Measurements from ENCODE around the gene TMC5.

The TMC5 gene

DNA sequence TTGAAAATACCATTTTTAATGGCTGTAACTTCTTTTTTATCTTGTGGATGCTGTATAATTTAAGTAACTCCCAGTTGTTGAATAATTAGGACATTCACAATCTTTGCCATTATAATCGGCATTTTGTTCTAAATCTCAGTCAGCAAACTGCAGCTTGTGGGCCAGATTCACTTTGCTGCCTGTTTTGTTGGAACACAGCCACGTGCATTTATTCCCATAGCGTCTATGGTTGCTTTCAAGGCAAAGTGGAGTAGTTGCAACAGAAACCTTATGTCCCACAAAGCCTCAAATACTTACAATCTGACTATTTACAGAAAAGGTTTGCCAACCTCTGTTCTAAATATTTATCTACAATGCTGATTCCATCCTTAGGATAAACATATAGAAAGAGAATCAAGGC, 39.2 kb upstream of the TMC5 start:
- Histone ChIP-seq H3K9me3 (ENCODE audit: severe bottlenecking) (no peaks in the 10 kb centered on the region), H3K27me3 (ENCODE audit: insufficient read depth, poor library complexity, severe bottlenecking) (no peaks in the 10 kb centered on the region), H3K27ac (ENCODE audit: poor library complexity, severe bottlenecking) (no peak overlapping the region), H3K4me3 (ENCODE audit: severe bottlenecking) (no peak overlapping the region), H3K4me1 (ENCODE audit: insufficient read depth, poor library complexity, severe bottlenecking) (no peaks in the 10 kb centered on the region), H3K36me3 (ENCODE audit: low read depth) (no peaks in the 10 kb centered on the region)
- DNase-seq (ENCODE audit: low spot score) = no peak
- TF ChIP-seq, protein P1, sequence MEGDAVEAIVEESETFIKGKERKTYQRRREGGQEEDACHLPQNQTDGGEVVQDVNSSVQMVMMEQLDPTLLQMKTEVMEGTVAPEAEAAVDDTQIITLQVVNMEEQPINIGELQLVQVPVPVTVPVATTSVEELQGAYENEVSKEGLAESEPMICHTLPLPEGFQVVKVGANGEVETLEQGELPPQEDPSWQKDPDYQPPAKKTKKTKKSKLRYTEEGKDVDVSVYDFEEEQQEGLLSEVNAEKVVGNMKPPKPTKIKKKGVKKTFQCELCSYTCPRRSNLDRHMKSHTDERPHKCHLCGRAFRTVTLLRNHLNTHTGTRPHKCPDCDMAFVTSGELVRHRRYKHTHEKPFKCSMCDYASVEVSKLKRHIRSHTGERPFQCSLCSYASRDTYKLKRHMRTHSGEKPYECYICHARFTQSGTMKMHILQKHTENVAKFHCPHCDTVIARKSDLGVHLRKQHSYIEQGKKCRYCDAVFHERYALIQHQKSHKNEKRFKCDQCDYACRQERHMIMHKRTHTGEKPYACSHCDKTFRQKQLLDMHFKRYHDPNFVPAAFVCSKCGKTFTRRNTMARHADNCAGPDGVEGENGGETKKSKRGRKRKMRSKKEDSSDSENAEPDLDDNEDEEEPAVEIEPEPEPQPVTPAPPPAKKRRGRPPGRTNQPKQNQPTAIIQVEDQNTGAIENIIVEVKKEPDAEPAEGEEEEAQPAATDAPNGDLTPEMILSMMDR (IDR thresholded peaks at IDR 0.05; ENCODE audit: poor library complexity, severe bottlenecking) = no peak
- no peak for ATAC-seq (ENCODE audit: low read depth)

DNA sequence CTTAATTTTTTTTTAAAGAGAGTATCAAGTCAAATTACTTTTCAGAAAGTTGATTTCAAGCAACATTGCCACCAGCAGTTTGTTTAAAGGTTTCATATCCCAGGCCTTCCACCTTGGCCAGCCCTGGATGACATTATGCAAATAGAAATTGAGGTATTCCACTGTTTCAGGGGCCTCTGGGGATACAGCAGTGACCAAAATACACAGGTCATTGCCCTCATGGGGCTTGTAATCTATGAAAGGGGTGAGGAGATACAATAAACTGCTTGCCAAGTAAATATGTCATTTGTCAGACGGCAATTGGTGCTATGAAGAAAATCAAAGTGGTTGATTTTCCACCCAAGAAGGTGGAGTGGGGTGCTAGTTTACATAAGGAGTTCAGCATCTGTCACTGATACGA, 37.8 kb upstream of the TMC5 start:
- no peaks in the 10 kb centered on the region for H3K36me3 ChIP-seq (ENCODE audit: low read depth)
- H3K27me3 ChIP-seq (ENCODE audit: insufficient read depth, poor library complexity, severe bottlenecking) = no peaks in the 10 kb centered on the region
- TF ChIP-seq, protein P1 (IDR thresholded peaks at IDR 0.05; ENCODE audit: poor library complexity, severe bottlenecking) = no peak
- no peak for ATAC-seq (ENCODE audit: low read depth)
- no peak overlapping the region for H3K27ac ChIP-seq (ENCODE audit: poor library complexity, severe bottlenecking)
- H3K4me1 ChIP-seq (ENCODE audit: insufficient read depth, poor library complexity, severe bottlenecking) = peaks cover 9% of the 10 kb centered on the region
- no peak for DNase-seq (ENCODE audit: low spot score)
- H3K9me3 ChIP-seq (ENCODE audit: severe bottlenecking) = no peaks in the 10 kb centered on the region
- no peak overlapping the region for H3K4me3 ChIP-seq (ENCODE audit: severe bottlenecking)

DNA sequence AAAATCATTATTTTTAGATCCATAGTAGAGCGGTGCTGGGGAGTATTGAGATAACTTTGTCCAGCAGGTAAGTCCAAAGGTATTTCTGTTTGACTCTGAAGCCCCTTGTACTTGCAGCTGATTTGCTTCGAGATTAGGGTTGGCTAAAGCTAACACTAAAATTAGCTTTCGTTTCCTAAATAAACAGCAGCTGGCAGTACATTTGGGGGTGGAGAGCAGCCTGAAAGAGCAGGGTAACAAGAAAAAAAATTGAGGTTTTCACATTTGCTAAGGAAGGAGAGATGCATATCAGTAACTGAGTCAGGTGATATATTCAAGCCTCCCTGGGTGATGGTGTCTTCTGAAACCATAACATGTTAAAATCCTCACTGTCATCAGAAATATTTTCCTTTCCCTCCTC, 37.4 kb upstream of the TMC5 start:
- H3K36me3 ChIP-seq (ENCODE audit: low read depth) = no peaks in the 10 kb centered on the region
- TF ChIP-seq, protein P1 (IDR thresholded peaks at IDR 0.05; ENCODE audit: poor library complexity, severe bottlenecking) = no peak
- ATAC-seq (ENCODE audit: low read depth) (no peak), DNase-seq (ENCODE audit: low spot score) (no peak)
- H3K27me3 ChIP-seq (ENCODE audit: insufficient read depth, poor library complexity, severe bottlenecking) = no peaks in the 10 kb centered on the region
- H3K4me3 ChIP-seq (ENCODE audit: severe bottlenecking) = no peak overlapping the region
- H3K27ac ChIP-seq (ENCODE audit: poor library complexity, severe bottlenecking) = no peak overlapping the region
- peaks cover 11% of the 10 kb centered on the region for H3K4me1 ChIP-seq (ENCODE audit: insufficient read depth, poor library complexity, severe bottlenecking)
- no peaks in the 10 kb centered on the region for H3K9me3 ChIP-seq (ENCODE audit: severe bottlenecking)

DNA sequence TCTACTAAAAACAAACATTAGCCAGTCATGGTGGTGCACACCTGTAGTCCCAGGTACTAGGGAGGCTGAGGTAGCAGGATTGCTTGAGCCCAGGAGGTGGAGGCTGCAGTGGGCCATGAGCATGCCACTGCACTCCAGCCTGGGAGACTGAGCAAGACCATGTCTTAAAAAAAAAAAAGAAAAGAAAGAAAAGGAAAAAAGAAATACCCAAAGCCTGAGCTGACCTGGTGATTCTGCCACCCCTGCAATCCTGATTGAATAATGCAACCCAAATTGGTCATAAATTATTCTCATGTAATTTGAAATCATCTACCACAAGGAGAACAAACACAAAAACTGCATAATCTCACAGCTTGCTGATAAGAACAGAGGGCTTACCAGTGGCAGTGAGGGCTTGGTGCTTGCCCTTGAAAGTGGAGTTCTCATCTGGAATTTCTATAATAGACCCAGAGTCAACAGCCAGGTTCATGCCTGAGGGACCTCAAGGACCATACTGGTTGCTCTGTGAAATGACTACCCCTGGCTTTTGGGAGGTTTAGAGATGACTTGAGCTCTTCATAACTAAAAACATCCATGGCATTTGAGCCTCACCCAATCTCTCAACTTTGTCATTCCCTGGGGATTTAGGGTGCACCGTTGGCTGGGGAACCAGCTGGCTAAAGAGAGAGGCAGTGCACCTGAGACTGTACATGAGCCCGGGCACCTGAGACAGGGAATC, 35.4 kb upstream of the TMC5 start:
- H3K4me3 ChIP-seq (ENCODE audit: severe bottlenecking) = no peak overlapping the region
- DNase-seq (ENCODE audit: low spot score) (no peak), ATAC-seq (ENCODE audit: low read depth) (no peak)
- no peaks in the 10 kb centered on the region for H3K9me3 ChIP-seq (ENCODE audit: severe bottlenecking)
- no peaks in the 10 kb centered on the region for H3K36me3 ChIP-seq (ENCODE audit: low read depth)
- no peak overlapping the region for H3K27ac ChIP-seq (ENCODE audit: poor library complexity, severe bottlenecking)
- TF ChIP-seq, protein P1 (IDR thresholded peaks at IDR 0.05; ENCODE audit: poor library complexity, severe bottlenecking) = no peak
- peaks cover 11% of the 10 kb centered on the region for H3K4me1 ChIP-seq (ENCODE audit: insufficient read depth, poor library complexity, severe bottlenecking)
- H3K27me3 ChIP-seq (ENCODE audit: insufficient read depth, poor library complexity, severe bottlenecking) = no peaks in the 10 kb centered on the region

All from RWPE2 (cell line).